DND-41 (cell line): ENCODE measurements around the gene SRF.

Experiments
- ATAC-seq: fragments of 200-7000 bp; cut with Tn5 transposase; 3 replicates; pipeline ENCODE4 v1.9.1; 2021; ENCODE audit warnings: low read depth; ENCODE audit not compliant: insufficient read depth
- DNase-seq: peaks from one replicate; pipeline ENCODE4 v3.0.0-alpha.2; 2020
- H2AFZ ChIP-seq: 2 replicates; pipeline ENCODE4 v1.6.0; 2012; ENCODE audit warnings: low read depth, low read length
- H3K27ac ChIP-seq: 2 replicates; pipeline ENCODE4 v1.5.1; 2012; ENCODE audit warnings: low read length, inconsistent platforms
- H3K27me3 ChIP-seq: fragments of 200-600 bp; sonication (generic); 2 replicates; pipeline ENCODE4 v1.6.0; 2012; ENCODE audit warnings: low read length, mild to moderate bottlenecking, inconsistent platforms; ENCODE audit not compliant: insufficient read depth, poor library complexity
- H3K36me3 ChIP-seq: 2 replicates; pipeline ENCODE4 v1.5.1; 2012; ENCODE audit warnings: low read length, inconsistent platforms; ENCODE audit not compliant: insufficient read depth
- H3K4me1 ChIP-seq: 2 replicates; pipeline ENCODE4 v1.5.1; 2012; ENCODE audit warnings: mild to moderate bottlenecking, low read length; ENCODE audit not compliant: insufficient read depth
- H3K4me2 ChIP-seq: 2 replicates; pipeline ENCODE4 v1.6.0; 2012; ENCODE audit warnings: mild to moderate bottlenecking, moderate library complexity, low read length, inconsistent platforms; ENCODE audit not compliant: insufficient read depth
- H3K4me3 ChIP-seq, 2 experiments: fragments of 200-600 bp in 1 of 2; shearing (Covaris generic) in 1 of 2; 2 replicates each; pipeline ENCODE4 v1.5.1; 2012 to 2016; ENCODE audit warnings: inconsistent platforms in 2 of 2, low read length in 2 of 2, mild to moderate bottlenecking in 2 of 2, low read depth in 1 of 2, moderate library complexity in 1 of 2
- H3K79me2 ChIP-seq: 2 replicates; pipeline ENCODE4 v1.6.0; 2012; ENCODE audit warnings: low read length, inconsistent platforms; ENCODE audit not compliant: insufficient read depth
- H3K9ac ChIP-seq: 2 replicates; pipeline ENCODE4 v1.6.0; 2012; ENCODE audit warnings: low read depth, mild to moderate bottlenecking, inconsistent platforms, low read length, moderate library complexity
- H3K9me3 ChIP-seq: 2 replicates; pipeline ENCODE4 v1.5.1; 2012; ENCODE audit warnings: low read length, moderate library complexity, mild to moderate bottlenecking, inconsistent platforms; ENCODE audit not compliant: insufficient read depth, severe bottlenecking
- H4K20me1 ChIP-seq: 2 replicates; pipeline ENCODE4 v1.6.0; 2012; ENCODE audit warnings: low read length; ENCODE audit not compliant: insufficient read depth
- CTCF ChIP-seq: IDR thresholded peaks from 2 replicates; pipeline ENCODE4 v1.5.1; 2012; ENCODE audit warnings: borderline replicate concordance, low read length, moderate library complexity, mild to moderate bottlenecking; ENCODE audit not compliant: poor library complexity, severe bottlenecking; ENCODE audit errors: extremely low read depth
- EZH2 ChIP-seq: IDR thresholded peaks from 3 replicates; pipeline ENCODE4 v1.6.1; 2012; ENCODE audit warnings: borderline replicate concordance, low read depth, mild to moderate bottlenecking, moderate library complexity, low read length, inconsistent platforms; ENCODE audit not compliant: severe bottlenecking

The SRF gene

GRCh38 chr6:43192911-43193310 lies 21.8 kb downstream of the SRF start:
- Histone ChIP-seq H3K9me3 (no peaks in the 10 kb centered on the region), H3K9ac (no peak overlapping the region), H3K27ac (no peak overlapping the region), H3K4me3 (no peak overlapping the region), H2AFZ (no peak overlapping the region), H3K79me2 (no peaks in the 10 kb centered on the region), H3K4me2 (no peak overlapping the region), H3K4me1 (no peaks in the 10 kb centered on the region), H3K27me3 (no peaks in the 10 kb centered on the region), H3K36me3 (peaks cover 64% of the 10 kb centered on the region), H4K20me1 (no peaks in the 10 kb centered on the region)
- no peak for ATAC-seq
- TF ChIP-seq EZH2 (no peak), CTCF (no peak)
- no peak for DNase-seq

GRCh38 chr6:43193929-43194328 lies 22.9 kb downstream of the SRF start:
- Histone ChIP-seq H3K36me3 (peaks cover 60% of the 10 kb centered on the region), H3K4me1 (no peaks in the 10 kb centered on the region), H3K27ac (no peak overlapping the region)

GRCh38 chr6:43196337-43196736 lies 25.3 kb downstream of the SRF start:
- Histone ChIP-seq H3K27me3 (no peaks in the 10 kb centered on the region), H4K20me1 (no peaks in the 10 kb centered on the region), H3K79me2 (no peaks in the 10 kb centered on the region), H3K4me1 (no peaks in the 10 kb centered on the region), H3K9me3 (no peaks in the 10 kb centered on the region), H3K27ac (no peak overlapping the region), H3K9ac (no peak overlapping the region), H2AFZ (no peak overlapping the region), H3K4me3 (no peak overlapping the region), H3K36me3 (peaks cover 76% of the 10 kb centered on the region), H3K4me2 (no peak overlapping the region)
- DNase-seq (no peak), ATAC-seq (no peak)
- TF ChIP-seq EZH2, result no peak
- no peak for TF ChIP-seq CTCF

More at GRCh38 chr6:43193929-43194328, 22.9 kb downstream of the SRF start:
- Histone ChIP-seq H3K9ac (no peak overlapping the region), H3K9me3 (no peaks in the 10 kb centered on the region), H3K4me2 (no peak overlapping the region), H3K4me3 (no peak overlapping the region), H3K27me3 (no peaks in the 10 kb centered on the region), H2AFZ (no peak overlapping the region), H3K79me2 (no peaks in the 10 kb centered on the region), H4K20me1 (no peaks in the 10 kb centered on the region)
- DNase-seq (no peak), ATAC-seq (no peak)
- no peak for TF ChIP-seq EZH2
- no peak for TF ChIP-seq CTCF

- ATAC-seq (no peak), DNase-seq (no peak)
- Histone ChIP-seq H3K9me3 (no peaks in the 10 kb centered on the region), H4K20me1 (no peaks in the 10 kb centered on the region), H3K4me3 (no peak overlapping the region), H2AFZ (no peak overlapping the region), H3K79me2 (no peaks in the 10 kb centered on the region), H3K36me3 (peaks cover 55% of the 10 kb centered on the region), H3K4me2 (no peak overlapping the region), H3K27ac (no peak overlapping the region), H3K4me1 (no peaks in the 10 kb centered on the region), H3K9ac (no peak overlapping the region), H3K27me3 (no peaks in the 10 kb centered on the region)
- no peak for TF ChIP-seq EZH2
- no peak for TF ChIP-seq CTCF
Observed at GRCh38 chr6:43199912-43200311, 28.8 kb downstream of the SRF start.
